GM12878 (cell line): ENCODE results near the gene GAL3ST2. TPM values are rescaled to one million over a fixed set of nuclear protein-coding genes. Genes with fewer than 3 reads are reported as not detected.

Source experiments
- ATAC-seq: fragments of 200-7000 bp; cut with Tn5 transposase; 3 replicates; pipeline ENCODE4 v1.9.1; 2020; ENCODE audit warnings: mild to moderate bottlenecking, moderate library complexity
- BruUV-seq: library from RNA; stranded (reverse); fragments of 400-500 nt; replicated peaks from 2 replicates; lab custom pipeline; 2021; lab: Mats Ljungman, UMichigan
- CTCF ChIA-PET: fragments of 300-600 bp; sonication (Branson Sonifier 250); formaldehyde crosslinking; extraction: SDS; loops from one replicate; lab custom pipeline; 2021; ENCODE audit warnings: inconsistent platforms; lab: Yijun Ruan, JAX
- POLR2A ChIA-PET: fragments of 350-600 bp; formaldehyde crosslinking; extraction: SDS; loops from one replicate; lab custom pipeline; 2021; ENCODE audit warnings: inconsistent platforms; lab: Charles Lee
- RAD21 ChIA-PET: fragments of 300-600 bp; sonication (Branson Sonifier 250); formaldehyde crosslinking; loops from one replicate; lab custom pipeline; 2023; ENCODE audit warnings: antibody characterized with exemption; ENCODE audit not compliant: unreplicated experiment; lab: Charles Lee
- SMC1A ChIA-PET: fragments of 300-600 bp; sonication (Branson Sonifier 250); formaldehyde crosslinking; loops from one replicate; lab custom pipeline; 2023; ENCODE audit not compliant: unreplicated experiment, uncharacterized antibody; lab: Charles Lee
- DNase-seq: peaks from one replicate; pipeline ENCODE4 v3.0.0-alpha.2; 2011; ENCODE audit warnings: low read depth, low spot score
- FAIRE-seq: peaks from 3 replicates; lab custom pipeline; 2011; peaks lifted over from hg19 to GRCh38; lab: Jason Lieb, UNC
- H2AFZ ChIP-seq: 2 replicates; pipeline ENCODE4 v1.6.0; 2011; ENCODE audit warnings: low read depth, low read length, control low read depth; ENCODE audit not compliant: control insufficient read depth
- H3K27ac ChIP-seq: 2 replicates; pipeline ENCODE4 v1.5.1; 2011; ENCODE audit warnings: control low read depth; ENCODE audit not compliant: control insufficient read depth, insufficient read depth
- H3K27me3 ChIP-seq, 2 experiments: replicated peaks in 1 of 2; 2 replicates each; pipeline versions ENCODE4 v1.6.0 to v1.6.1; 2011; ENCODE audit warnings: low read length in 1 of 2; ENCODE audit not compliant: control insufficient read depth in 2 of 2, insufficient read depth in 2 of 2
- H3K36me3 ChIP-seq, 2 experiments: 2 replicates each; pipeline ENCODE4 v1.5.1; 2011; ENCODE audit warnings: low read length in 1 of 2; ENCODE audit not compliant: control insufficient read depth in 2 of 2, insufficient read depth in 2 of 2
- H3K4me1 ChIP-seq: 2 replicates; pipeline ENCODE4 v1.6.1; 2011; ENCODE audit warnings: mild to moderate bottlenecking, low read length, moderate library complexity, mixed read lengths; ENCODE audit not compliant: control insufficient read depth, insufficient read depth
- H3K4me2 ChIP-seq: 2 replicates; pipeline ENCODE4 v1.6.0; 2011; ENCODE audit warnings: control low read depth; ENCODE audit not compliant: control insufficient read depth, insufficient read depth
- H3K4me3 ChIP-seq: fragments of 200-600 bp; sonication (generic); 2 replicates; pipeline ENCODE4 v1.5.1; 2016
- H3K79me2 ChIP-seq: 2 replicates; pipeline ENCODE4 v1.6.0; 2011; ENCODE audit warnings: low read length; ENCODE audit not compliant: control insufficient read depth, insufficient read depth
- H3K9ac ChIP-seq: 2 replicates; pipeline ENCODE4 v1.8.0; 2011; ENCODE audit warnings: low read length, control low read depth, mixed read lengths; ENCODE audit not compliant: control insufficient read depth, insufficient read depth
- H3K9me3 ChIP-seq: replicated peaks from 3 replicates; pipeline ENCODE4 v1.5.1; 2011; ENCODE audit warnings: mild to moderate bottlenecking, low read length; ENCODE audit not compliant: control insufficient read depth, insufficient read depth
- H4K20me1 ChIP-seq: 2 replicates; pipeline ENCODE4 v1.6.0; 2011; ENCODE audit not compliant: control insufficient read depth, insufficient read depth
- CHD2 ChIP-seq: IDR thresholded peaks from 2 replicates; pipeline ENCODE4 v1.6.1; 2011; ENCODE audit warnings: low read depth, low read length, improper control_type of control experiment, borderline replicate concordance
- MYB ChIP-seq: fragments of 150-350 bp; IDR thresholded peaks from 2 replicates; pipeline ENCODE4 v1.6.1; 2014; ENCODE audit warnings: mild to moderate bottlenecking, low read depth, low read length, borderline replicate concordance
- PRDM15 ChIP-seq: fragments of 450-650 bp; formaldehyde crosslinking; IDR thresholded peaks from 2 replicates; pipeline ENCODE4 v1.4.0; 2020; ENCODE audit warnings: mild to moderate bottlenecking, moderate library complexity
- RAD51 ChIP-seq: fragments of 450-650 bp; IDR thresholded peaks from 2 replicates; pipeline ENCODE4 v1.6.1; 2016; ENCODE audit warnings: moderate library complexity, mild to moderate bottlenecking, inconsistent platforms
- RCOR1 ChIP-seq: conservative IDR thresholded peaks from 2 replicates; pipeline ENCODE4 v1.6.1; 2012; ENCODE audit warnings: low read depth, low read length, improper control_type of control experiment
- TARDBP ChIP-seq: IDR thresholded peaks from 2 replicates; pipeline ENCODE4 v1.6.1; 2016; ENCODE audit warnings: borderline replicate concordance
- ZNF274 ChIP-seq: IDR thresholded peaks from one replicate; pipeline ENCODE4 v1.8.0; 2011; ENCODE audit not compliant: insufficient read length, insufficient read depth
- WGBS: methylation state at CpG from one replicate; pipeline ENCODE4 v1.1.6; 2016; ENCODE audit warnings: low lambda C conversion rate; ENCODE audit not compliant: insufficient replicate concordance, insufficient coverage; ENCODE audit errors: missing lambda C conversion rate; 5-methylcytosine and 5-hydroxymethylcytosine counted together
- in situ Hi-C: fragments of 300-500 bp; cut with MboI; formaldehyde crosslinking; loops from 9 replicates; pipeline ENCODE4 v1.14.3; 2018; ENCODE audit warnings: mixed read lengths
- intact Hi-C: fragments of 100-400 bp; cut with micrococcal nuclease; formaldehyde crosslinking; loops from one replicate; pipeline ENCODE4 v1.14.2; 2022; ENCODE audit not compliant: unreplicated experiment
- polyA plus RNA-seq, 11 experiments: library from polyadenylated mRNA; depleted of rRNA in 4 of 11; unstranded in 6 of 11; stranded (reverse) in 5 of 11; fragments of >200 nt; fragmentation: Nextera tagmentation in 4 of 11; fragmentation: Illumina TruSeq in 1 of 11; extraction: Ambion mirVana in 4 of 11; extraction: Trizol in 1 of 11; gene quantifications; 1 replicate in 1 of 11; 2 replicates in 10 of 11; pipeline versions ENCODE4 v1.2.1 to v1.2.3, GENCODE V29; 2011 to 2016; ENCODE audit warnings: inconsistent platforms in 2 of 11, missing spikeins in 2 of 11, low read depth in 1 of 11
- total RNA-seq, 4 experiments: library from RNA; depleted of rRNA in 3 of 4; stranded (reverse); fragments of >200 nt in 3 of 4; fragmentation: Illumina TruSeq in 1 of 4; extraction: Trizol in 1 of 4; gene quantifications; 2 replicates each; pipeline versions ENCODE4 v1.2.1 to v1.2.3, GENCODE V29; 2013 to 2021
- TF ChIP-seq, protein P1 (sequence below): IDR thresholded peaks from 2 replicates; pipeline ENCODE4 v1.6.1; 2011; ENCODE audit warnings: borderline replicate concordance, low read depth, mild to moderate bottlenecking, moderate library complexity, mixed read lengths, low read length; ENCODE audit not compliant: insufficient read depth; ENCODE audit errors: extremely low read length

GAL3ST2 gene
- total and polyA plus RNA-seq, 10 of the 15 experiments (the other 5 are each of a cell fraction or from before 2014, with no cell fraction given) = 0.09 to 0.36 (median 0.11) TPM; not detected in 7

GRCh38 chr2:241846406-241846805 lies 69.8 kb downstream of the GAL3ST2 start:
- H3K4me3 ChIP-seq = no peak overlapping the region
- no peak overlapping the region for H3K27ac ChIP-seq
- no peak overlapping the region for H2AFZ ChIP-seq
- no peak overlapping the region for H3K4me2 ChIP-seq
- in situ Hi-C loops (no loop called here), intact Hi-C loops (loop anchor here (10.0 kb wide), 1 partner anchor 112 kb away; the partner anchor contains the start of gene D2HGDH)
- H3K4me1 ChIP-seq = peaks cover 23% of the 10 kb centered on the region
- no peaks in the 10 kb centered on the region for H3K9me3 ChIP-seq
- no peaks in the 10 kb centered on the region for H3K36me3 ChIP-seq
- no peak for DNase-seq
- no peak for ATAC-seq
- TF ChIP-seq RAD51 (no peak), ZNF274 (no peak)
- ChIA-PET RAD21 (no interaction called here), SMC1A (no interaction called here), CTCF (no interaction called here), POLR2A (no interaction called here)
- H3K79me2 ChIP-seq = no peaks in the 10 kb centered on the region
- 94% methylated on average over 16 of the region's 22 CpGs for WGBS
- BruUV-seq = no TSS peak
- no peaks in the 10 kb centered on the region for H4K20me1 ChIP-seq
- no peak for FAIRE-seq
- H3K27me3 ChIP-seq = no peaks in the 10 kb centered on the region; a peak in 1 of 4 replicates
- H3K9ac ChIP-seq = no peak overlapping the region

GRCh38 chr2:241848761-241849615 lies 72.4 kb downstream of the GAL3ST2 start:
- ChIA-PET POLR2A (no interaction called here), RAD21 (no interaction called here), SMC1A (no interaction called here), CTCF (no interaction called here)
- no peak overlapping the region for H3K4me3 ChIP-seq
- 74% methylated on average over 37 of the region's 39 CpGs for WGBS
- H3K4me1 ChIP-seq = peaks cover 9% of the 10 kb centered on the region
- no peaks in the 10 kb centered on the region; a peak in 1 of 4 replicates for H3K27me3 ChIP-seq
- H2AFZ ChIP-seq = no peak overlapping the region
- H3K9ac ChIP-seq = no peak overlapping the region
- H3K36me3 ChIP-seq = no peaks in the 10 kb centered on the region
- no peaks in the 10 kb centered on the region for H3K79me2 ChIP-seq
- ATAC-seq = no peak
- in situ Hi-C loops = no loop called here
- intact Hi-C loops = loop anchor here (10.0 kb wide), 1 partner anchor 114 kb away; the partner anchor contains the start of gene D2HGDH
- no peak overlapping the region for H3K4me2 ChIP-seq
- DNase-seq = no peak
- no peak overlapping the region for H3K27ac ChIP-seq
- no peaks in the 10 kb centered on the region for H3K9me3 ChIP-seq
- BruUV-seq = no TSS peak
- FAIRE-seq = no peak
- H4K20me1 ChIP-seq = no peaks in the 10 kb centered on the region
- no peak for TF ChIP-seq MYB
- TF ChIP-seq RCOR1 = no peak
- TF ChIP-seq PRDM15 (CRISPR knock-in tag) = no peak
- TF ChIP-seq TARDBP = no peak
- no peak for TF ChIP-seq CHD2
- TF ChIP-seq, protein P1, sequence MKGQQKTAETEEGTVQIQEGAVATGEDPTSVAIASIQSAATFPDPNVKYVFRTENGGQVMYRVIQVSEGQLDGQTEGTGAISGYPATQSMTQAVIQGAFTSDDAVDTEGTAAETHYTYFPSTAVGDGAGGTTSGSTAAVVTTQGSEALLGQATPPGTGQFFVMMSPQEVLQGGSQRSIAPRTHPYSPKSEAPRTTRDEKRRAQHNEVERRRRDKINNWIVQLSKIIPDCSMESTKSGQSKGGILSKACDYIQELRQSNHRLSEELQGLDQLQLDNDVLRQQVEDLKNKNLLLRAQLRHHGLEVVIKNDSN = no peak
